ENCODE results near the gene SUGCT.
"Not testable (repeated sequence)": the region's sequence is repeated elsewhere in the genome, so short reads cannot be mapped to it uniquely, and the experiment has no call there.

The SUGCT gene

DNA sequence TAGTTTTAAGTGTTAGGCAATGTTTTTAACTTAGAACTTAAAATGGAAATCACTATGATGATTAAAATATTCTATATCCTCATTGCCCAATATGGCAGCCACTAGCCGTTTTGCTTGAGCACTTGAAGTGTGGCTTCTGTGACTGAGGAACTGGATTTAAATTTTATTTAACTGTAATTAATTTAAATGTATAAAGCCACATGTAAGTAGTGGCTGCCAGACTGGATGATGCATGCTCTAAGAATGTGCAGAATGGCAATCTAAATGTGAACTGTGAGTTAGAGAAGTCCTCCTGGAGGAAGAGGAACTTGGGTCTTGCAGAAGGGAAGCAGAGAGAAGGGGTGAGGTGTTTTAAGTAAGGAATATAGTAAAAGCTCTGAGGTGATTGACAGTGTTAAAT is 451.4 kb downstream of the SUGCT start:
- DNase-seq, result no peak

DNA sequence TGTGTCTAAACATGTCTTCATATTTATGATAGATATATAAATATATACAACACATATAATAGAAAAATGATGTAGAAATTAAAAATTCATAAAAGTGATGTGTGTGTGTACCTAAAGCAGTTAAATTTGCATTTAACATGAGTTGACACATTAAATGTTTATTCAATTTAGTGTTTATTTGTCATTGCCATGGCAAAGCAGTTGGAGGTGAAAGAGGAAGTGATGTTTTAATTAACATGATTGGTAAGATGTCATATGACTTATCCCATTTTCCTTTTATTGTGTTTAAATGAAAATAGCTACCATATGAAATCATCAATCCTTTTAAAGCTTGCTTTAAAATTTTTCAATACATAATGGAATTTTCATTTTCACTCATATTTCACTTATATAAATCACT is 452.6 kb downstream of the SUGCT start:
- no peak for DNase-seq

DNA sequence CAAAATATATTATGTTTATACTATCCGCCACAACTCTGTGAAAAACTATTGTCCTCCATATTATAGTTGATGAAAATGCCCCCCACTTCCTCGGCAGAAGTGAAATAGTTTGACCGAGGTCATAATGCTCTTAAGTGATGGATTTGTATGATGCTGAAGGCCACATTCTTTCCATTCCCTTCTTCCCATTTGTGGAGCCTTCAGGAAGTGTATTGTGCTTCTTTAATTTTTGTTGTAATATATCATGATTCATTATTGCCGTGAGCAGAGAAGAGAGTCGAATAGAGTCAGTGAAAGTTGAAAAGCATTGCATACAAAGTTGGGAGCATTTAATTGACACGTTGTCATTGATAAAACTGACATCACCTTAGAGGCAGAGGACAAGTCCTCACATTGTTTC is 460.3 kb downstream of the SUGCT start:
- no peak for DNase-seq

DNA sequence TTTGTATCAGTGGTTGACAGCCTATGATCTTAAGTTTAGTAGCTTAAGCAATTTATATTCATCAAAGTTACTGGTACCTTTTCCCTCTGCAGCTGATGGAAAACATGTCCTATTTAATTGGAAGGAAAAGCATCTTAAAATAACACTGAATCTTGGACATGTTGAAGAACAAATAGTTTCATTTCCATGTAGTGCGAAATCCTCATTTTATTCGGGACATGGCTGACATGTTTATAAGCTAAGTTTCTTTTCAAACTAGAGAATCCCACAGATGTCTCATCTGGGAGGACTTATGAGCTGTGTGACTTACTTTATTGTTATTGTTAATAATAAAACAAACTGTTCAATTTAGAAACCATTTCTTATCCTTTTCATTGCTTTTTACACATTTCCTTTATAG is 461.0 kb downstream of the SUGCT start:
- no peak for DNase-seq

DNA sequence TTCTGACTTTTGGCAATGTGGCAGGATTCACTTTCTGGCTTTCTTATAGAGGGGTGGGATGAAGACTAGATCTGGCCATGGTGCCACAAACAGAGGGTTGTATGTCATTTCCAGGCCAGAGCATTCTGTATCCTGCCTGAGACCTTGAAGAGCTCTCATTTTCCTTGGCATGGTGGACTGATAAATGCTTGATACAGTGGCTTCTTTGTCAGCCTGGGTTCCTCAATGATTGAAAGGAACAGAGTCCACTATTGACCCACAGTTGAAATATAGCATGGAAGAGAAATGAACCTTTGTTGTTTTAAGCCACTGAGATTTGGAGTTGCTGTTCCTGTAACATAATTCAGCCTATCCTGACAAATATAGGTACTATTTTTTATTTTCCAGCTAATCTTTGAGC is 462.7 kb downstream of the SUGCT start:
- no peak for DNase-seq

DNA sequence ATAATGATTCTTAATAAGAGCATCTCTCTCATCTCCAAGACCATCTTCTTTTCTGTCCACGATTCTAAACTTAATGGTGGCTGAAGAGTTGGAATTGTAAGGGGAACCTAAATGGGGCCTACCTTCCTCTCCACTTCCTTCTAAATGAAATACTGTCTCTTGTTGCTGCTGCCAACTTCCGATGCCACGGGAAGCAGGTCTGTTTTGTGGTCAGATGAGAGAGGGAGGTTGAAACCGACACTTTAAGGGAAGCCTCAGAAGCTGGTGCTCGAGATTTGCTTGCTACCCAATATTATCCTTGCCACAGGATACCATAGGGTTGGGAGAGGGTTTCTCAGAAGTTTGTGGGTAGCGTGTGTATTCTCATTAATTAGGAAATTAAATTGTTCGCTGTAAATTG is 464.1 kb downstream of the SUGCT start:
- no peak for DNase-seq

DNA sequence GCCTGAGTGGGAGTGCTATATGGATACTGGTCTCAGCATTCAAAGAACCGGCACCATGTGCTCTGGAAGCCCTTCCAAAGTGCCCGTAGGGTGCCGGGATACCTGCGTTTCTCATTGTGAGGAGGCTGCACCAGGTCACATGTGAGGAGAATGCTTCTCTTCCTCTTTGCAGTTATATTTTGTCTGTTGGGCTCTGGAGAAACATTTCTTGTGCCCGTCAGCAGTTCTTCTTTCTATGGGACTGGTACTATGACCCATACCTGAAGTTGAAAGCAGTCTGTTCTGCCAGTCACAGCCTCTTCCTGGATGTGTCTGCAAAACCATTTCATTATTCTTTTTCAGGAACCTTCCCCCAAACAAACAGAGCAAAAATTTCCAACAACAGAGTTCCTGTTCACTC is 465.0 kb downstream of the SUGCT start:
- DNase-seq, result no peak

DNA sequence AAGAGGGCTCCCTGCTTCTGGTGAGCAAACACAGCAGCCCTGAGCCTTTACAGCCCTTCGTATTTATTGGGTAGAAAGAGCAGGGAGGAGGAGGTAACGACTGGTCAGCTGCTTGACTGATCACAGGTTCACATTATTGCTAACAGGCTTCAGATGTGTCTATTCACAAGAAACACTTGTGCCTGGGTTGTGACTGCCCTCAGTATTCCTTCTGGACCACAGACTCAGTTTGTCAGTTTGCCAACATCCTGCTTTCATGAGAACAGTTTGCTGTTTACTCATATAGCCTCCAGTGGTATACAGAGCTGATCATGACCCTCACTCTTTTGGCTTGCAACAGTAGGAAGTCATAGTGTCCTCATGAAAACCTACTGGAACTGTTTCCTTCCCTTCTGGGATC is 467.5 kb downstream of the SUGCT start:
- not testable (repeated sequence) for DNase-seq

DNA sequence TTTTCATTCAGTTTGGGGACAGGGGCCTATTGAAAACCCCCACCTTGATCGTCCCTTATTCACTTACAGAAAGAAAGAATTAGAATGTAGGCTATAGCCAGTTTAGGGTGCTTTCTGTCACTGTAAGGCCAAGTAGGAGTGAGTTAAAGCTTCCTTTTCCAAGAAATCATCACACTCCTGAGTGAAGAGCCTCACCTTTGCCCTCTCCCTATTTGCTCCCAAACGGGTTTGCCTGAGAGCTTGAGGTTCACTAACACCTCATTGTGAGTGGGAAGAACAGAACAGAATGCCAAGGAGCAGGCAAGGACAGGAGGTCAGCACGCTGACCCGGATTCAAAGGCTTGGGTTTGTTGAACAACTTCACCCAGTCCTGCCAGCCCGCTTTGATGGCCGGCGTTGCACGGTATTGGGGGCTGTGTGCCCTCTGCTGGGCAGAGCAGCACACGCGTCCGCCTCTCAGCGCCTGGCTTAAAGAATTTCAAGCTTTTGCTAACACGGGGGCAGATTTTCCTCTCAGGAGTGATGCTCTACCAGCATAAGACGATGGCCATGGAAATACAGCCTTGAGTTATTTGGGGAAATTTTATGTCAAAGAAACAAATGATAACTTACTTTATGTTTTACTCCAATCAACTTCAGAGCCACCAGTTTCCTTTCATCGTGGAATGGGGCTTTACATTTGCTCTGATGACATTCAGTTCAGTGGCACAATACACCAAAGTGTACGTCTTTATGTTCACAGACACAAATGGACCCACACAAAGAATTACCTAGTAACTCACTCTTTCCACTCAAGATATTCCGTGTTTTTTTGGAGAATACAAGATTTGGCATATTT is 470.0 kb downstream of the SUGCT start:
- DNase-seq, result no peak

DNA sequence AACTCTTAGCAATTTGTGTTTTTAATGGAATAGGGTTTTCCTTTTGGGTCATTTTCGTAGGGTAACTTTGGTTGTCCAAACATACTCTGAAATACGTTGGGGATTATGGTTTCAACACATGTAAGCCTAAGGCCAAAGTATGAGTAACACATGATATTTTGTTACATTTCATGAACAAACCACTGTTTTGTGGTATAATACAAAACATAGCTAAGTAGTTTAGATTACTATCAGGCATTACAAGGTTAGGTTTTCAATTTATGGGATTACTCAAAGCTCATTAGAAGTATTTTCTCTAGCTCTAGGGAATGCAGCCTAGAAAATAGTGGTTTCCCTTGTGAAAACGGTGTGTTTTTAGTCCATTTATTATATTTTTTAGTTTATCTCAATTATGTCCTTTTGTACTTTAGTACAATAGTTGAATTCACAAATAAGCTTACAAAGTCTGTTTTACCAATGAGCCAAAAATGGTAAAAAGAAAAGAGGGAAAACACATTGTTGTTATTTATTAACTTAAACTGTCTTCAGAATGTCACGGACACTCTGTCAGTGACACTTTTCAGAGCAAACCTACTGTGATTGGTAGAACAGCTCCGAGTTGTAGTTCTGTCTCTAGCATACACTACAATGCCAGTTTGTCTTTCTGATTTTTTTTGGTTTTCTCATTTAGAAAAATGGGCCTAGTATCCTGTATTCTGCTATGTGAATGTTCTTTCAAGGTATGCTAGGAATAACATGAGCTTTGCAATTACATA is 473.7 kb downstream of the SUGCT start:
- DNase-seq, result no peak

DNA sequence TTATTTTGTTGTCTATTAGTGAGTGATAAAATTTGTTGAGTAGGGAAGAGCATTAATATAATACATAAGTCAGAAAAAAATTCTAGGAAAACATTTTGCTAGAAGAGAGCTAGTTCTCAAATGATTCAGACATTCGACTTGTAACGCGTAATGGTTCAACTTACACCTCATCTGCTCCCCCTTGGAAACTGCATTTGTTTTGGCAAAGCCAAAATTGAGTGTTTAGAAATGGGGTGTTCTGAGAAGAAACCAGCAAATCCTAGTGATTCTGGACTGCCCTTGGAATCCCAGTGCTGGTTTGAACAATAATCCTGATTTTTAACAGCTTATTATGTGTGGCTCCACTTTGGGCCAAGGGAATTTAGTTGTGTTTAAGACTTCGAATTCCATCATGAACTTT is 475.7 kb downstream of the SUGCT start:
- no peak for DNase-seq

DNA sequence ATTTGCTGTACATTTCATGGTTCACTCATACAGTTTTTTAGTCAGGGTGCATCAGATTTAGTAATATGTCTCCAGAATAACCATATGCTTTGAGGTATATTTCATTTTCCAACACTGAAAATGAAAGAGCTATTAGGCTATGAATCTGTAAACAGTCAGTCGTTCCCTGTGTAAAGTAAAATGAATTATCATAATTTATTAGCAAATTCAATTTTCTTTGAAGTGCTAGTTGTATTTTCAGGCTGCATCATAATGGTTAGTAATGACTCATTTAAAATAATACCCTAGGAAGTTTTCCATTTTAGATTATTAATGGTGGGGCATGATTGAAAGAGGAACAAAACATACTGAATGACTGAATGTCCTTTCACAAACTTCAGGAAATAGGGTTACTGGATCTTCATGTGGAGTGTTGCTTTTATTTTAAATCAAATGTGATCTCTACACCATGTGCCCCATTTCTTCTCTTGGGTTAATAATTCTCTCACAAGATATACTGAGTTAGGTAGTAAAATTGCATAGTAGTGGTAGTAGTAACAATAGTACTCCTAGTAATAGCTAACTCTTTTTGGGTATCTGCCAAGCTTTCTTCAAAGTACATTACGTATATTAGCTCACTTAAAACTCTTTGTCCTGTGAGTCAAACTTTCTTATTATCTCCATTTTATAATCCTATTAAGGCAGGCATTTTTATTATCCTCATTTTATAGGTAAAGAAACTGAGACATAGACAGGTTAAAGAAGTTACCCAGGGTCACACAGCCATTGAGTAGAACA is 476.5 kb downstream of the SUGCT start:
- DNase-seq, result no peak

DNA sequence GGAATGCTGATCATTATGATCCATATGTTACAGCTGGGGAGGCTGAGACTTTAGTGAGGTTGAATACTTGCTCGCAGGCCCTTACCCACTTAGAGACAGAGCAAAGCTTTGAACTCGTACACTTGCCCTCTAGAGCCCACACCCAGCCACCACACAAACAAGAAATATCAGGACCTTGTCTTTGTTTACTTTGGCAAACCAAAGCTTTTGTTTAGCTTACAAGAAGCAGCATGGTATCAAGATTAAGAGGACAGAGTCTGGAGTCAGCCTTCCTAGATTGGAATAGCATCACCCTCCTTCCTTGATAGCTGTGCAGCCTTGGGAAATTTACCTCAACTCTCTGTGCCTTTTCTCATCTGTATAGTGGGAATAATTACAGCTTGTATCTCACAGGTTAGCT is 477.5 kb downstream of the SUGCT start:
- DNase-seq, result no peak

DNA sequence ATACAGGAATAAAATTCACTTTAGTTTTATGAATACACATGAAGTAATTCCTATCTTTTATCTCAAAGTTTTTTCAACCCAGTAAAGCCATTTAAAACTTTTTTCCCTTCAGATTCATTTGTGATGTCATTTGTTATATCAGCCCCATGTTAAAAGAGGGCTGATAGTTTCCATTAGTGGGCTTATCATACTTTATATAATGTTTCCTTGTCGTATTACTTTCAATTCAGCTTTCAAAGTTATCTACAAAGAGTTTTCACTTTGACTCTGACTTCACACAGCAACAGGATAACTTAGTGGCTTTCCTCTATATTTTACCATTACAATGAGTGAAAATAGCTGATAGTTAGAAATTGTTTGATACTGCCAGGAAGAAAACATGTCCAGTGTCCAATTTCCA is 484.8 kb downstream of the SUGCT start:
- DNase-seq, result no peak

DNA sequence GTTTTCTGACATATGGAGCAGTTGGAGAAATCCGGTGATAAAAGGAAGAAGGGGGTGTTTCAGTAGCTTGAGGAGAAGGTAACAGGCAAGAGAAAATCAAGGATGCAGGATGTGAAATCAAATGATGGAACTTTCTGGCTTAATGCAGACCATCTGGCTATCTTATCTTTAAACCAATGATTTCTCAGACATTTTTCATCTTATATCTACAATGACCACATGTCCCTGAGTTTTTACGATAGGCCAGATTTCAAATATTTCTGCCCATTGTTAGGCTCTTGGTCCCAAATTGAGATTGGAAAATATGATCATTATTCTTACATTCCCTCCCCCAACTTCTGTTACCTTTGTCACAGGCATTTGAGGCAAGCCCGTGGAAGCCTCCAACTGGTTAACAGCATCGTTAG is 486.8 kb downstream of the SUGCT start:
- no peak for DNase-seq

DNA sequence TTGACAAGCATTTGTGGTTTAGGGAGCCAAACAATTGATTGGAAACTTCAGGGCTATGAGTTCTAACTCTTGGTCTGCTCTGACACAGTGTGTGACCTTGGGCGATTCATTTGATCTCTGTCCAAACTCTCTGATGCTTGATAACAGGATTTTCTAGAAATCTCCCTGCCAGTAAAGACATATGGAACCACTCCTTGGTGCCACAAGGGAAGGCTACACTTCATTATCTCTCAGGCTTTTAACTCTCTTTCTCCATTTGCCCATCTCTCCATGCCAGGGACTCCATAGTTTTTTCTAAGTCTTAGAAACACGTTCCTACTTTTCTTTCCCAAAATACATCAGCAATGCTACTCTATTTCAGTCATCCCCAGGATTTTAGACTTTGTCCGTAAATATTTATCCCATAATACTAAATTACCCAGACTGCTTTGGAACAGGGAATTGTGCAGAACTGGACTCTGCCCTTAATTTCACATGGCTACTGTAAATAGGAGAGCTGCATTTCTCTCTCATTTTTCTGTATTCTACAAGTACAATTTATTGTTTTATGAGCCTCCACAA is 488.2 kb downstream of the SUGCT start:
- DNase-seq, result no peak

DNA sequence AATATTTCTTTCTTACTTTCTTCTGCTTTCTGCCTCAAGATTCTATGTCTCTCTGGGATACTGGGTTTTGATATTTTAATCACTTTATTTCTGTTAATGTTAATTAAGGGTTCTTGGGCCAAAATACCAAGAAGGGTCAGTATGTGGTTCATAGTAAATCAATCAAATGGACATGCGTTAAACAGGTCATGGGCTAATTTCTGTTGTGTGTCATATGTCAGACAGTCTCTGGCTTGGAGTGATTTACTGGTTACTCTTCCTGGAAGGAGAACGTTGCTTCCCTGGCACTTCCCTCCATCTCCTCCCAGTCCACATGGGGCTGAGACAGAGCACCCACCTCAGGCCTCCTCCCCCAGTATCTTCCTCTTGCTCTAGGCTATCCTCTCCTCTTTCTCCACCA is 489.1 kb downstream of the SUGCT start:
- DNase-seq, result no peak

DNA sequence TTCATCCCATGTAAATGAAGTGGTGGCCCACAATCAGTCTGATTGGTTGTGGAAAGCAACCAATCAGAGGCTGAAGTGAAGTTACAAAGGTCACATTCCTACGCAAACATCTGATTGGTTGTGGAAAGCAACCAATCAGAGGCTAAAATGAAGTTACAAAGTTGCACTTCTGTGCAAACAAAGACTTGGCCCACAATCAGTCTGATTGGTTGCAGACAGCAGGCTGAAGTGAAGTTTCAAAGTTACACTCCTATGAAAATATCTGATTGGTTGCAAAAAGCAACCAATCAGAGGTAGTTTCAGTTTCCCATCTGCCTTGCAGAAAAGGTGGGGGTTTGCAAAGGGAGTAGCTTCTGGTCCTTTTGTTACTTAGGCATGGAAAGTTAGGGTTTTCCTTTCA is 492.6 kb downstream of the SUGCT start:
- DNase-seq, result not testable (repeated sequence)

DNA sequence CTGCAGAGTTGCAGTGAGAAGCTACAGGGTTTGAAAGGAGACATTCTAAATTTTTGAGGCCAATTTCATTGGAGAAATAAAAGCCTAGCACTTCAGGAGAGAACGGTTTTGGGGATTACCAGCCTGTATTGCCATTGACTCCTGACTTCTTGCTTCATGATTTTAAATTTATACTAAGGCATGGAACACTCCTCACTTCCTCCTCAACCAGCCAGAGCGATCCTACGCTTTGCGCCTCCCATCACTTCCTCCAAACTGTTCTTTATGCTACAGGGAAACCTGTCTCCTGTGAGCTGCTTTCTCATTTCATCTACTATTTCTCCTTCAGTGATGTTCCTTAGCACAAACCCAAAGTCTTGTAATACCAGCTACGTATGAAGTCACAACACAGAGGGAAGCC is 495.1 kb downstream of the SUGCT start:
- no peak for DNase-seq

DNA sequence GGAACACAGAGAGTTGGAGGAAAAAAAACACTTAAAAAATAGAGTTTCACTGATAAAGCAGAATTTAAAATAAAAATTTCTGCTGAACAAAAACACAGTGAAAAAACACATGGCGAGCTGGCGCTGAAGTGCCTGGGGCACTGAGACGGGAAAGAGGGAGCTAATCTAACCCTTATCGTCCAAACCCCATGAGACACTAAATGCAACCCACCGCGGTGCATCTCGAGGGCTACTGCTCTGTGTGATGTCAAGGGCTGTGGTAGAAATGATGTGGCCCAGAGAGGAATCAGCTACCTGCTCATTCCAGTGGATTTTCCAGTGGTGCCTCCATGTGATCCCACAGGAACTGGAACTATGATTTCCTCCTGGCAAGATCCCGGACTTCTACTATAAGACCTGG is 499.3 kb downstream of the SUGCT start:
- no peak for DNase-seq

DNA sequence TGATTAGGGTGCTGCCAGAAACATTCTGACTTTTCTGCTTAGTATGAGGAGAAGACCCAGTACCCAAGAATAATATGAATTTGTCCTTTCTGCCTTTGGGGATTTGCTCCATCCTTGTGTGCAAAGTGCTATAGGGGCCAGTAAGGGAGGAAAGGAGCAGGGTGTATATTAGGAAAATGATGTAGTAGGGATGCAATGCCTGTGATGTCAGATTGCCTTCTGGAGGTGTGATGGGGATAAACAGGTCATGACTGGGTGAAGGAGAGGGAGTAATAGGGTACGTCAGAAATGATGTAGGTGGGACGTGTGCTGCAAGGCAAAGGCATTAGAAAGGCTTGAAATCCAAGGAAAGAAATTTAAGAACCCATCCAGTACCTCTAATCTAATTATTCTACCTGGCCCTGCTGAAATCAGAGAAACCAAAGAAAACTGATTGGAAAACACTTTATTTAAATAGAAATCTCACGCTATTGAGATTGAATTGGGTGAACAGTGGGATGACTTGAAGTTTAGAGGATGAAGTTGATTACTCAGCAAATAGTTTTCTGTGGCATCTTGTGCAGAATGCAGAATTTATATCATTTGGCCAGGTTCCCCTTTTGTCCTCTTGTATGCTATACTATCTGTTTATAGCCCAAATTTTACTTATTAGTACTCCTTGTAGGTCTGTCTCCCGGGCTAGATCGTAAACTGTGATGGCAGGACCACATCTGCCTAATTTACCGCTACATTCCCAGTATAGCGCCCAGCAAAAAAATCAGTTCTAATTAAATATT is 503.9 kb downstream of the SUGCT start:
- no peak for DNase-seq

DNA sequence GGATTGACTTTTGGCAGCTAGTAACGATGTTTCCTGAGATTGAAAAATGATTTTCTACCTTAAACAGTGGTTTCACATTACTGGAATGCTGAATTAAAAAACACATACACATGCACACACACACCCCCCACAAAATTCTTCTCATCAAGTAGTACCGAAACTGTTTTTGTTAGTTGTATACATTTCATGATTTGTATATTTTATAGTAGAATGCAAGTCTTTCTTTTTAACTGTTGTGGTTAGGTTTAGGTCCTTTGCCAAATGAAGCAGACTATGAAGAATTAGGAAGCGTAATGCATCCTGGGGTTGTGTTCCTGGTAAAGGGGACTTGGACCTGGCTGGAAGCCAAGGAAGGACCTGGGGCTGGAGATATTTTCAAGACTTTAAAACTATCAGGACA is 505.8 kb downstream of the SUGCT start:
- DNase-seq, result no peak

DNA sequence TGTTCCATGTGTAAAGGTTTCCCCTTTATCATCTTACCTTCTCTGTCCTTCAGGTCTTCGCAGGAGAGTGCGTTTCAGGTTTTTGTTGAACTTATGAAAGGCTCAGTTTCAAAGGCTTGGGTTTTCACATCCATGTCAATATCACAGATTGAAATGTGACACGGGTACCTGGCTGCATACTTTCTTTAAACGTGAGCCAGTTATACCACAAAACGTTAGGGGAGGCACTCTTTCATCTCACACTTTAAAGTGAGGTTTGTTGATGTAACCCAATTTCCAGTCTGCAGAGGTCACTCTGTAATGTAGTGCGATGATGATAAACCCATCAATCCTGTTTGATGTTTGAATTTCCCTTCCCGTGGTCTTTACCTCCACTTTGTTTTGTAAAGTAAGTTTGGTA is 506.9 kb downstream of the SUGCT start:
- no peak for DNase-seq

Measured in NCI-H1417 treated with DMSO at 0.1 percent for 48 hours (cell line).